NCI-H774 (cell line): ENCODE data around the gene LHFPL3.

Experiments
- DNase-seq: peaks from one replicate; lab custom pipeline; 2025; lab: John Stamatoyannopoulos, UW

Gene LHFPL3

GRCh38 chr7:104371216-104371979, 43.0 kb downstream of the LHFPL3 start:
- DNase-seq: no peak

- DNase-seq: no peak
These were observed 43.6 kb downstream of the LHFPL3 start for GRCh38 chr7:104371980-104372357.

GRCh38 chr7:104382616-104383015, 54.2 kb downstream of the LHFPL3 start:
- DNase-seq: no peak

GRCh38 chr7:104386943-104387342, 58.5 kb downstream of the LHFPL3 start:
- DNase-seq: no peak

- no peak for DNase-seq
These were observed 59.8 kb downstream of the LHFPL3 start for GRCh38 chr7:104388222-104388621.

GRCh38 chr7:104395162-104395561, 66.8 kb downstream of the LHFPL3 start:
- DNase-seq: no peak

GRCh38 chr7:104397442-104397841, 69.0 kb downstream of the LHFPL3 start:
- no peak for DNase-seq

GRCh38 chr7:104408371-104408770, 80.0 kb downstream of the LHFPL3 start:
- DNase-seq: no peak

- no peak for DNase-seq
These were observed 82.3 kb downstream of the LHFPL3 start for GRCh38 chr7:104410742-104411141.

- DNase-seq: no peak
These were observed 84.5 kb downstream of the LHFPL3 start for GRCh38 chr7:104412911-104413310.

- no peak for DNase-seq
These were observed 85.8 kb downstream of the LHFPL3 start for GRCh38 chr7:104414216-104414615.

- DNase-seq: no peak
These were observed 87.3 kb downstream of the LHFPL3 start for GRCh38 chr7:104415700-104416099.

GRCh38 chr7:104416866-104417393, 88.5 kb downstream of the LHFPL3 start:
- no peak for DNase-seq

- DNase-seq: no peak
These were observed 103.5 kb downstream of the LHFPL3 start for GRCh38 chr7:104431930-104432329.

- DNase-seq: no peak
These were observed 105.7 kb downstream of the LHFPL3 start for GRCh38 chr7:104434129-104434528.

- DNase-seq: no peak
These were observed 114.1 kb downstream of the LHFPL3 start for GRCh38 chr7:104442481-104442880.

GRCh38 chr7:104444017-104444416, 115.6 kb downstream of the LHFPL3 start:
- peak; percentile 1 for DNase-seq

- DNase-seq: no peak
These were observed 117.0 kb downstream of the LHFPL3 start for GRCh38 chr7:104445393-104445792.

- DNase-seq: no peak
These were observed 122.5 kb downstream of the LHFPL3 start for GRCh38 chr7:104450861-104451260.

GRCh38 chr7:104453190-104453589, 124.8 kb downstream of the LHFPL3 start:
- no peak for DNase-seq

GRCh38 chr7:104458875-104459274, 130.5 kb downstream of the LHFPL3 start:
- DNase-seq: no peak

- no peak for DNase-seq
These were observed 140.9 kb downstream of the LHFPL3 start for GRCh38 chr7:104469166-104469820.

- DNase-seq: no peak
These were observed 152.1 kb downstream of the LHFPL3 start for GRCh38 chr7:104480529-104480928.
